Hippocampal formation (tissue), 2 donors: ENCODE measurements around the gene KCNK13.
A peak's percentile ranks its signal among the peaks of the same experiment; 100 is the strongest.
"Not testable (repeated sequence)": the region's sequence is repeated elsewhere in the genome, so short reads cannot be mapped to it uniquely, and the experiment has no call there.

Source experiments
- DNase-seq, 2 donors: peaks; one replicate each; lab custom pipeline; 2025; lab: John Stamatoyannopoulos, UW

Gene KCNK13

GRCh38 chr14:90061685-90062126 lies at the start of gene KCNK13:
TSS of gene KCNK13 (plus strand) at chr14:90061994. CDS start at chr14:90062206, 212 bp downstream.
- DNase-seq, result peak in 1 of 2 donors; percentile 14

GRCh38 chr14:90017371-90017770 lies 44.4 kb upstream of the KCNK13 start:
- DNase-seq, result no peak

- peak in 1 of 2 donors; percentile 50 for DNase-seq
Observed at GRCh38 chr14:90019824-90020523, 41.8 kb upstream of the KCNK13 start.

GRCh38 chr14:90023176-90023896 lies 38.5 kb upstream of the KCNK13 start:
- DNase-seq, result no peak

- no peak for DNase-seq
Observed at GRCh38 chr14:90024910-90025309, 36.9 kb upstream of the KCNK13 start.

GRCh38 chr14:90026608-90027007 lies 35.2 kb upstream of the KCNK13 start:
- not testable (repeated sequence) for DNase-seq

GRCh38 chr14:90027842-90028241 lies 34.0 kb upstream of the KCNK13 start:
- DNase-seq, result no peak

GRCh38 chr14:90034156-90034555 lies 27.6 kb upstream of the KCNK13 start:
- DNase-seq, result no peak

GRCh38 chr14:90034835-90035525 lies 26.8 kb upstream of the KCNK13 start:
- no peak for DNase-seq

GRCh38 chr14:90039253-90040010 lies 22.4 kb upstream of the KCNK13 start:
- no peak for DNase-seq

GRCh38 chr14:90040411-90040810 lies 21.4 kb upstream of the KCNK13 start:
- no peak for DNase-seq

GRCh38 chr14:90042496-90043252 lies 19.1 kb upstream of the KCNK13 start:
- DNase-seq, result no peak

- no peak for DNase-seq
Observed at GRCh38 chr14:90045616-90046015, 16.2 kb upstream of the KCNK13 start.

- DNase-seq, result no peak
Observed at GRCh38 chr14:90049390-90049789, 12.4 kb upstream of the KCNK13 start.

GRCh38 chr14:90050271-90050670 lies 11.5 kb upstream of the KCNK13 start:
- no peak for DNase-seq

GRCh38 chr14:90053044-90053443 lies 8.8 kb upstream of the KCNK13 start:
- no peak for DNase-seq

- no peak for DNase-seq
Observed at GRCh38 chr14:90054803-90055202, 7.0 kb upstream of the KCNK13 start.

- no peak for DNase-seq
Observed at GRCh38 chr14:90056826-90057225, 5.0 kb upstream of the KCNK13 start.

GRCh38 chr14:90058876-90059458 lies 2.8 kb upstream of the KCNK13 start:
- no peak for DNase-seq

GRCh38 chr14:90060312-90060964 lies 1.4 kb upstream of the KCNK13 start:
- DNase-seq, result peak; percentile 32 to 73
